Measurements from ENCODE around the gene ZNF784. TPM values are rescaled to one million over a fixed set of nuclear protein-coding genes. Genes with fewer than 3 reads are reported as not detected.
A peak's percentile ranks its signal among the peaks of the same experiment; 100 is the strongest.

ZNF784 gene
- total and polyA plus RNA-seq, 2 of the 13 experiments (the other 11 are each of a cell fraction or from before 2014, with no cell fraction given), result 4.1 to 4.2 TPM

GRCh38 chr19:55638864-55639359, 14.5 kb upstream of the ZNF784 start (continued):
- TF ChIP-seq, protein P1, sequence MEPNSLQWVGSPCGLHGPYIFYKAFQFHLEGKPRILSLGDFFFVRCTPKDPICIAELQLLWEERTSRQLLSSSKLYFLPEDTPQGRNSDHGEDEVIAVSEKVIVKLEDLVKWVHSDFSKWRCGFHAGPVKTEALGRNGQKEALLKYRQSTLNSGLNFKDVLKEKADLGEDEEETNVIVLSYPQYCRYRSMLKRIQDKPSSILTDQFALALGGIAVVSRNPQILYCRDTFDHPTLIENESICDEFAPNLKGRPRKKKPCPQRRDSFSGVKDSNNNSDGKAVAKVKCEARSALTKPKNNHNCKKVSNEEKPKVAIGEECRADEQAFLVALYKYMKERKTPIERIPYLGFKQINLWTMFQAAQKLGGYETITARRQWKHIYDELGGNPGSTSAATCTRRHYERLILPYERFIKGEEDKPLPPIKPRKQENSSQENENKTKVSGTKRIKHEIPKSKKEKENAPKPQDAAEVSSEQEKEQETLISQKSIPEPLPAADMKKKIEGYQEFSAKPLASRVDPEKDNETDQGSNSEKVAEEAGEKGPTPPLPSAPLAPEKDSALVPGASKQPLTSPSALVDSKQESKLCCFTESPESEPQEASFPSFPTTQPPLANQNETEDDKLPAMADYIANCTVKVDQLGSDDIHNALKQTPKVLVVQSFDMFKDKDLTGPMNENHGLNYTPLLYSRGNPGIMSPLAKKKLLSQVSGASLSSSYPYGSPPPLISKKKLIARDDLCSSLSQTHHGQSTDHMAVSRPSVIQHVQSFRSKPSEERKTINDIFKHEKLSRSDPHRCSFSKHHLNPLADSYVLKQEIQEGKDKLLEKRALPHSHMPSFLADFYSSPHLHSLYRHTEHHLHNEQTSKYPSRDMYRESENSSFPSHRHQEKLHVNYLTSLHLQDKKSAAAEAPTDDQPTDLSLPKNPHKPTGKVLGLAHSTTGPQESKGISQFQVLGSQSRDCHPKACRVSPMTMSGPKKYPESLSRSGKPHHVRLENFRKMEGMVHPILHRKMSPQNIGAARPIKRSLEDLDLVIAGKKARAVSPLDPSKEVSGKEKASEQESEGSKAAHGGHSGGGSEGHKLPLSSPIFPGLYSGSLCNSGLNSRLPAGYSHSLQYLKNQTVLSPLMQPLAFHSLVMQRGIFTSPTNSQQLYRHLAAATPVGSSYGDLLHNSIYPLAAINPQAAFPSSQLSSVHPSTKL (CRISPR knock-in tag; IDR thresholded peaks at IDR 0.05), result 0 out of 2 replicates have a peak, but pooled peaks have one; percentile 10
- TF ChIP-seq HOXA3 (CRISPR knock-in tag; IDR thresholded peaks at IDR 0.05) (peak; percentile 52; the same call in 1 of the 2 replicates), ZNF776 (CRISPR knock-in tag; IDR thresholded peaks at IDR 0.05) (no peak), ZSCAN22 (CRISPR knock-in tag; IDR thresholded peaks at IDR 0.05) (no peak), AGO2 (optimal IDR thresholded peaks at IDR 0.05; ENCODE audit: low read depth, low read length) (no peak), NPAS2 (CRISPR knock-in tag; IDR thresholded peaks at IDR 0.05; ENCODE audit: borderline replicate concordance) (no peak), ZNF33A (CRISPR knock-in tag; IDR thresholded peaks at IDR 0.05; ENCODE audit: borderline replicate concordance) (no peak), ZNF143 (CRISPR knock-in tag; IDR thresholded peaks at IDR 0.05) (no peak), HOXA7 (CRISPR knock-in tag; IDR thresholded peaks at IDR 0.05) (no peak), ZC3H13 (CRISPR knock-in tag; IDR thresholded peaks at IDR 0.05) (peak; percentile 57; the same call in 1 of the 2 replicates), ZZZ3 (CRISPR knock-in tag; IDR thresholded peaks at IDR 0.05; ENCODE audit: borderline replicate concordance) (no peak), SMC3 (IDR thresholded peaks at IDR 0.05; ENCODE audit: low read length) (peak; percentile 28; the same call in 1 of the 2 replicates), TAF1 (CRISPR knock-in tag; IDR thresholded peaks at IDR 0.05) (no peak), ZHX1 (CRISPR knock-in tag; IDR thresholded peaks at IDR 0.05; ENCODE audit: low read depth) (no peak), ZBTB38 (CRISPR knock-in tag; IDR thresholded peaks at IDR 0.05) (0 out of 2 replicates have a peak, but pooled peaks have one; percentile 43), PHF20 (CRISPR knock-in tag; IDR thresholded peaks at IDR 0.05) (no peak), PPARG (CRISPR knock-in tag; conservative IDR thresholded peaks at IDR 0.05) (no peak), GATA4 (IDR thresholded peaks at IDR 0.05; ENCODE audit: borderline replicate concordance, low read depth) (no peak), BHLHE40 (IDR thresholded peaks at IDR 0.05; ENCODE audit: low read length) (0 out of 2 replicates have a peak, but pooled peaks have one; percentile 14)
- TF ChIP-seq, protein P2, sequence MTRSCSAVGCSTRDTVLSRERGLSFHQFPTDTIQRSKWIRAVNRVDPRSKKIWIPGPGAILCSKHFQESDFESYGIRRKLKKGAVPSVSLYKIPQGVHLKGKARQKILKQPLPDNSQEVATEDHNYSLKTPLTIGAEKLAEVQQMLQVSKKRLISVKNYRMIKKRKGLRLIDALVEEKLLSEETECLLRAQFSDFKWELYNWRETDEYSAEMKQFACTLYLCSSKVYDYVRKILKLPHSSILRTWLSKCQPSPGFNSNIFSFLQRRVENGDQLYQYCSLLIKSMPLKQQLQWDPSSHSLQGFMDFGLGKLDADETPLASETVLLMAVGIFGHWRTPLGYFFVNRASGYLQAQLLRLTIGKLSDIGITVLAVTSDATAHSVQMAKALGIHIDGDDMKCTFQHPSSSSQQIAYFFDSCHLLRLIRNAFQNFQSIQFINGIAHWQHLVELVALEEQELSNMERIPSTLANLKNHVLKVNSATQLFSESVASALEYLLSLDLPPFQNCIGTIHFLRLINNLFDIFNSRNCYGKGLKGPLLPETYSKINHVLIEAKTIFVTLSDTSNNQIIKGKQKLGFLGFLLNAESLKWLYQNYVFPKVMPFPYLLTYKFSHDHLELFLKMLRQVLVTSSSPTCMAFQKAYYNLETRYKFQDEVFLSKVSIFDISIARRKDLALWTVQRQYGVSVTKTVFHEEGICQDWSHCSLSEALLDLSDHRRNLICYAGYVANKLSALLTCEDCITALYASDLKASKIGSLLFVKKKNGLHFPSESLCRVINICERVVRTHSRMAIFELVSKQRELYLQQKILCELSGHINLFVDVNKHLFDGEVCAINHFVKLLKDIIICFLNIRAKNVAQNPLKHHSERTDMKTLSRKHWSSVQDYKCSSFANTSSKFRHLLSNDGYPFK (CRISPR knock-in tag; IDR thresholded peaks at IDR 0.05; ENCODE audit: borderline replicate concordance), result peak; percentile 31; the same call in 1 of the 2 replicates
- TF ChIP-seq, protein P3, sequence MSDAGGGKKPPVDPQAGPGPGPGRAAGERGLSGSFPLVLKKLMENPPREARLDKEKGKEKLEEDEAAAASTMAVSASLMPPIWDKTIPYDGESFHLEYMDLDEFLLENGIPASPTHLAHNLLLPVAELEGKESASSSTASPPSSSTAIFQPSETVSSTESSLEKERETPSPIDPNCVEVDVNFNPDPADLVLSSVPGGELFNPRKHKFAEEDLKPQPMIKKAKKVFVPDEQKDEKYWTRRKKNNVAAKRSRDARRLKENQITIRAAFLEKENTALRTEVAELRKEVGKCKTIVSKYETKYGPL (CRISPR knock-in tag; IDR thresholded peaks at IDR 0.05), result no peak

Measured in HepG2 (cell line).